ENCODE data around the gene SNU13. TPM values are rescaled to one million over a fixed set of nuclear protein-coding genes. Genes with fewer than 3 reads are reported as not detected.
"Not testable (repeated sequence)": the region's sequence is repeated elsewhere in the genome, so short reads cannot be mapped to it uniquely, and the experiment has no call there.

SNU13 gene
- total RNA-seq, 2 experiments from 2014 or later = 171 to 178 TPM

DNA sequence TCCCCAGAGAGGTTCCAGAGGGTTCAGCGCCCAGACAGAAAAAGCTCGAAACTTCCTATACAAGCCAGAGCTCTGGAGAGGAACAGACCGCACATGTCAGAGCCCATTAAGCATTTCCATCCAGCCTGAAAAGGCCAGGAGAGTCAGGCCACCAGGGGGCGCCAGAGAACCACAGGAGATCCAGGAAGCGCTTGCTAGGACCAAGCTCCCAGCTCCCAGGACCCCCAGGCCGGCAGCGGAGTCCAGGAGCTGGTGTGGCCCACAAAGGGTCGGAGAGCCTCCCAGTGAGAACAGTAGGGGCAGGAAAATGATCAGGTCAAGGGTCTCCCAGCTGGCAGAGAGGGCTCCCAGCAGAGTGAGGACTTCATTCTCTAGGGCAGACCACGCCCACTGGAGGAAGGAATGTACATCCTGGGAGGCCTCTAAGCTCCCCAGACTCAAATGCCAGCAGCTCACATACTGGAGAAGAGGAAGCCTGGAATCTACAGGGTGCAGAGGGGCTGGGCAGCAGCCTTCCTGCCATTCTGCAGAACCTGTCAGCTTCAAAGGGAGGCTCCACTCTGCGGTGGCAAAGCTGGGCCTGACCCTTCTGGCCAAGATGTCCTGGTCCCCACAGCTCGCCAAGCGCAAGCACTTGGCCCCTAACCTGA, 8.6 kb upstream of the SNU13 start:
- no peak overlapping the region for H3K4me3 Mint-ChIP-seq
- POLR2A ChIA-PET = interaction anchor here (0.8 to 1.3 kb wide), 2 partner anchors 9 to 243 kb away, joined by 4 read pairs; partner anchors contain the start of gene SNU13
- H3K27ac Mint-ChIP-seq = peak overlapping the region; percentile 88

DNA sequence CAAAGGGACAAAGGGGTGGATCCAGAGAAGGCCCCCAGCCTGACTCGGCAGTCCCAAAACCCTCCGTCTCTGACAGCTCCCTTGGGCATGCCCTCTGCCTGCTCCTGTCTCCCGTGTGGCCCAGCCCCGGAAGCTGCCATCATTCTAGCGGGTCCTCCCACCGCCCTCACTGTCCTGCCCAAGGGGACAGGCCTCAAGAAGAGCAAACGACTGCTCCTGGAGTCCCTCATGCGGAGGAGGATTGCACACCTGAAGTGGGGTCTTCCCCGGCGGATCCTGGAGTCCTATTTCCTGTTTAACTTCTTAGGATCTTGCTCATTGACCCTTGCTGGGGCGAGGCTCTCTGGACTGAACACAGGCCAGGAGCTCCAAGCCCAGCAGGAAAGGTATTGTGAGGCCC, 8.0 kb upstream of the SNU13 start:
- peaks cover 14% of the 10 kb centered on the region for H3K4me1 Mint-ChIP-seq
- ChIA-PET CTCF (interaction anchor here (0.6 to 3.9 kb wide), 40 partner anchors 9 to 893 kb away, joined by 3 to 42 read pairs (median 4); partner anchors contain the start of genes CCDC134, CENPM, SNU13 and SREBF2), POLR2A (no interaction called here)
- peaks cover 3% of the 10 kb centered on the region for H3K36me3 Mint-ChIP-seq (ENCODE audit: low read depth)
- H3K4me3 Mint-ChIP-seq = no peak overlapping the region
- peak overlapping the region; percentile 88 for H3K27ac Mint-ChIP-seq
- no peak for DNase-seq
- no peaks in the 10 kb centered on the region for H3K9me3 Mint-ChIP-seq
- H3K27me3 Mint-ChIP-seq = no peaks in the 10 kb centered on the region

More for the DNA sequence above, 8.6 kb upstream of the SNU13 start:
- Mint-ChIP-seq H3K9me3 (no peaks in the 10 kb centered on the region), H3K27me3 (no peaks in the 10 kb centered on the region), H3K4me1 (peaks cover 16% of the 10 kb centered on the region), H3K36me3 (ENCODE audit: low read depth) (peaks cover 3% of the 10 kb centered on the region)
- CTCF ChIA-PET = interaction anchor here (0.5 to 3.9 kb wide), 51 partner anchors 8 to 893 kb away, joined by 3 to 42 read pairs (median 4); partner anchors contain the start of genes CCDC134, CENPM, SNU13 and SREBF2
- peak; percentile 93 for DNase-seq

DNA sequence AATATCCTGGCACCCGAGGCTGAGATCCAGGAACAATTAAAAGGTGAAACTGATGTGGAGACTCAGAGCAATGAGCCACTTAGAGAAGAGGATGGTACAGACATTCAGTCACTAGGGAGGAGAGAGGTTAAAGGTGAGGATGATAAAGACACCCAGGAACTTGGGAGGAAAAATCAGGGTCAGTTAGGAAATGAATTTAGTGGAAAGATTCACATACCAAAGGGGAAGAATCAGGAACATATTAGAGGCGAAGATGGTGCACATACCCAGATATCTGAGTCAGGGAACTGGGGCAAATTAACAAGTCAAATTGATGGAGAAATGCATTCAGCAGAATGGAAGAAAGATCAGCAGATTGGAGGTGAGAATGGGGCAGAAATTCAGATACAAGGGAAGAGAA, 6.5 kb upstream of the SNU13 start:
- ChIA-PET CTCF (no interaction called here), POLR2A (no interaction called here)
- Mint-ChIP-seq H3K9me3 (no peaks in the 10 kb centered on the region), H3K4me1 (peaks cover 21% of the 10 kb centered on the region), H3K27me3 (no peaks in the 10 kb centered on the region), H3K27ac (no peak overlapping the region), H3K36me3 (ENCODE audit: low read depth) (peaks cover 3% of the 10 kb centered on the region), H3K4me3 (no peak overlapping the region)
- no peak for DNase-seq

DNA sequence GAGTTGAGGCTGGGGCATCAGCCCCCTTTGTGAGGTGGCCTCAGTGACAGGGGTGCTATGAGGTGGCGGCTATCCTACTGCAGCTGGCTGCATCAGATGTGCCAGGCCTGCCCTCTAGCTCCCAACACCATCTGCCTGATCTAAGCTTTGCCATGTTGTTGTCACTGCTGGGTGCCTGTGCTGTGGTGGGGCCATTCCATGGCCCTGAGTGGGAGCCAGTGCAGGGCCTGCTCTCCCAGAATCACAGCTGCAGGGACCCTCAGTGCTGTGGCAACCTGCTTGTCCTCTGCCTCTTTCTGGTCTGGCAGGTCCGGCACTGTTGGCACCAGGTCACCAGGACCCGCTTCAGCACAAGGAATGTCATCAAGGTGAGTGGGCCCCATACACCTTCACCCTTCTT, 1.8 kb upstream of the SNU13 start:
- Mint-ChIP-seq H3K27ac (peak overlapping the region; percentile 98), H3K9me3 (no peaks in the 10 kb centered on the region), H3K36me3 (ENCODE audit: low read depth) (peaks cover 5% of the 10 kb centered on the region), H3K4me1 (peaks cover 31% of the 10 kb centered on the region), H3K4me3 (peak overlapping the region; percentile 96), H3K27me3 (no peaks in the 10 kb centered on the region)
- ChIA-PET CTCF (interaction anchor here (1.0 kb wide), 1 partner anchor 250 kb away, joined by 4 read pairs; no protein-coding TSS in a partner anchor), POLR2A (no interaction called here)
- no peak for DNase-seq

DNA sequence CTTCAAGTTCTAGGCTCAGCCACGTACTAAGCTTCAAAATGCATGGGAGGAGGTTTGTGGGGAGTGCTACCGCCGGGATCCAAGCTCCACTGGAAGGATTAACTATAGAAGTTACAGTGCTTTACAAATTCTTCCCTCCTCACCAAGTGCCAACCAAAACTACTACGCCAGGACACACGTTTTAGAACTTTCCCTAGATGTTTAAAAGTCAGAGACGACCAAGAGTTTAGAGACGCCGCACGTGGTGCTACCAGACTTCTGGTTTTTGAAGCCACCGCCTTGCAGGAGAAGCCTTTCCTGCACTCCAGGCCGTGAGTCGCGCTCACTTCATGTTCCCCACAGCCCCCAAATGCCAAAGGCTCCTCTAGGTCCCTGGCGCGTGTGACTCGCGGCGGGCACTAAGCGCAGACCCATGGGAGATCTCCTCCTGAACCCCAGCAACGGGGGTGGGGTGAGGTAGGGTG, 734 bp downstream of the SNU13 start:
- no peaks in the 10 kb centered on the region for H3K9me3 Mint-ChIP-seq
- peak; percentile 32 for DNase-seq
- ChIA-PET POLR2A (interaction anchor here (0.5 to 1.2 kb wide), 3 partner anchors 9 to 485 kb away, joined by 3 to 4 read pairs (median 4); partner anchors contain the start of gene CCDC134), CTCF (interaction anchor here (0.9 to 5.7 kb wide), 4 partner anchors 10 to 253 kb away, joined by 3 to 42 read pairs (median 6); partner anchors contain the start of gene MEI1)
- peaks cover 37% of the 10 kb centered on the region for H3K4me1 Mint-ChIP-seq
- no peaks in the 10 kb centered on the region for H3K27me3 Mint-ChIP-seq
- peaks cover 5% of the 10 kb centered on the region for H3K36me3 Mint-ChIP-seq (ENCODE audit: low read depth)
- peak overlapping the region; percentile 96 for H3K4me3 Mint-ChIP-seq
- peak overlapping the region; percentile 98 for H3K27ac Mint-ChIP-seq

DNA sequence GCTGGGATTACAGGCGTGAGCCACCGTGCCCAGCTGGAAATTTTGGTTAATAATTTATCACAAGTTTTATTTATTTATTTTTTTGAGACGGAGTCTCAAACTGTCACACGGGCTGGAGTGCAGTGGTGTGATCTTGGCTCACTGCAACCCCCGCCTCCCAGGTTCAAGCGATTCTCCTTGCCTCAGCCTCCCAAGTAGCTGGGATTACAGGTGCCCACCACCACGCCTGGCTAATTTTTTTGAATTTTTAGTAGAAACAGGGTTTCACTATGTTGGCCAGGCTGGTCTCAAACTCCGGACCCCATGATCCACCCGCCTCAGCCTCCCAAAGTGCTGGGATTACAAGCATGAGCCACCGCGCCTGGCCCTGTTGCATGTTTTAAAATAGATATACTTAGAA, 1.8 kb downstream of the SNU13 start:
- POLR2A ChIA-PET; DNase-seq; H3K9me3 Mint-ChIP-seq; H3K27me3 Mint-ChIP-seq; H3K36me3 Mint-ChIP-seq (ENCODE audit: low read depth): not testable (repeated sequence)
- Mint-ChIP-seq H3K27ac (peak overlapping the region; percentile 98), H3K4me3 (peak overlapping the region; percentile 96), H3K4me1 (peaks cover 40% of the 10 kb centered on the region)
- CTCF ChIA-PET = interaction anchor here (0.7 to 5.7 kb wide), 4 partner anchors 11 to 588 kb away, joined by 3 to 42 read pairs (median 6); partner anchors contain the start of gene MEI1

DNA sequence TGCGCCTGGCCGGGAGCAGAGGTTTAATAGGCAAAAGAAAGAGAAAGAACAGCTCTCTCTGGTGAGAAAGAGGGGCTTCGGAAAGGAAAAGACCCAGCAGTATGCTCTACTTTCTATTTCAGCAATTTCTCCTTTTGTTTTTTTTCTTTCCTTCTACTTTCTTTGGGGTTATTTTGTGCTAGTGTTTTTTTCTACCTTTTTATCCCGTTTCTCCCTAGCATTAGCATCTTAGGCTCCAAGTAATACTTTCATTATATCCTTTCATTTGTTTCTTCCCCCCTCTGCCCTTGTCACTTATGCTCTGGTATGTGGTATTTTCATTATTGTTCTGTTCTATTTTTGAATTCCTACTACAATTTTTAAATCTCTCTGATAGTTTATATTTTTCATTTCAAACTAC, 4.5 kb downstream of the SNU13 start:
- POLR2A ChIA-PET = no interaction called here
- CTCF ChIA-PET = interaction anchor here (5.7 kb wide), 1 partner anchor 14 kb away, joined by 42 read pairs; the partner anchor contains the start of gene MEI1
- Mint-ChIP-seq H3K36me3 (ENCODE audit: low read depth) (peaks cover 16% of the 10 kb centered on the region), H3K27ac (peak overlapping the region; percentile 31), H3K27me3 (no peaks in the 10 kb centered on the region), H3K4me1 (peaks cover 31% of the 10 kb centered on the region), H3K9me3 (no peaks in the 10 kb centered on the region), H3K4me3 (no peak overlapping the region)
- DNase-seq = no peak

DNA sequence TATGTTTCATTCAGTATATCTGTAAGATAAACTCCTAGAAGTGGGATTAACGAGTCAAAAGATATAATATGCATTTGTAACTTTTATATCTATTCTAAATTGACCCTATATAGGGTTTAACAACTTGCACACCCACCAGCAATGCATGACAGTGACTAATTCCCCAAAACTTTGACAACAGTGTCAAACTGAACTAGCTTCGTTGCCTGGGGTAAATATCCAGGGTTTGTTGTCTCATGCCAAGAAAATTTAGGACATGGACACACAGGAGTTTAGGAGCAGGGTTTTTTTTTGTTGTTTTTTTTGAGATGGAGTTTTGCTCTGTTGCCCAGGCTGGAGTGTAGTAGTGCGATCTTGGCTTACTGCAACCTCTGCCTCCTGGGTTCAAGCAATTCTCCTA, 5.1 kb downstream of the SNU13 start:
- Mint-ChIP-seq H3K27me3 (no peaks in the 10 kb centered on the region), H3K4me1 (peaks cover 29% of the 10 kb centered on the region), H3K27ac (peak overlapping the region; percentile 84), H3K4me3 (peak overlapping the region; percentile 90), H3K9me3 (no peaks in the 10 kb centered on the region), H3K36me3 (ENCODE audit: low read depth) (peaks cover 15% of the 10 kb centered on the region)
- no peak for DNase-seq
- ChIA-PET CTCF (no interaction called here), POLR2A (no interaction called here)

DNA sequence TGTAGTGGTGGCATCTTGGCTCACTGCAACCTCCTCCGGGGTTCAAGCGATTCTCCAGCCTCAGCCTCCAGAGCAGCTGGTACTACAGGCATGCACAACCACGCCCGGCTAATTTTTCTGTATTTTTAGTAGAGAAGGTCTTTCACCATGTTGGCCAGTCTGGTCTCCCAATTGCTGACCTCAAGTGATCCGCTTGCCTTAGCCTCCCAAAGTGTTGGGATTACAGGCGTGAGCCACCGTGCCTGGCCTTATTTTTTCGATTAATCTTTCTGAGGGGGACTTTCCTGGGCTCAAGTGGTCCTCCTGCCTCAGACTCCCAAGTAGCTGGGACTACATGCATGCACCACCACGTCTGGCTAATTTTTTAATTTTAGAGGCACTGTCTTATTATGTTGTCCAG, 5.6 kb downstream of the SNU13 start:
- peaks cover 29% of the 10 kb centered on the region for H3K4me1 Mint-ChIP-seq
- POLR2A ChIA-PET = no interaction called here
- no peak for DNase-seq
- H3K27me3 Mint-ChIP-seq = no peaks in the 10 kb centered on the region
- no peaks in the 10 kb centered on the region for H3K9me3 Mint-ChIP-seq
- peak overlapping the region; percentile 84 for H3K27ac Mint-ChIP-seq
- H3K4me3 Mint-ChIP-seq = peak overlapping the region; percentile 90
- H3K36me3 Mint-ChIP-seq (ENCODE audit: low read depth) = peaks cover 20% of the 10 kb centered on the region
- CTCF ChIA-PET = no interaction called here

DNA sequence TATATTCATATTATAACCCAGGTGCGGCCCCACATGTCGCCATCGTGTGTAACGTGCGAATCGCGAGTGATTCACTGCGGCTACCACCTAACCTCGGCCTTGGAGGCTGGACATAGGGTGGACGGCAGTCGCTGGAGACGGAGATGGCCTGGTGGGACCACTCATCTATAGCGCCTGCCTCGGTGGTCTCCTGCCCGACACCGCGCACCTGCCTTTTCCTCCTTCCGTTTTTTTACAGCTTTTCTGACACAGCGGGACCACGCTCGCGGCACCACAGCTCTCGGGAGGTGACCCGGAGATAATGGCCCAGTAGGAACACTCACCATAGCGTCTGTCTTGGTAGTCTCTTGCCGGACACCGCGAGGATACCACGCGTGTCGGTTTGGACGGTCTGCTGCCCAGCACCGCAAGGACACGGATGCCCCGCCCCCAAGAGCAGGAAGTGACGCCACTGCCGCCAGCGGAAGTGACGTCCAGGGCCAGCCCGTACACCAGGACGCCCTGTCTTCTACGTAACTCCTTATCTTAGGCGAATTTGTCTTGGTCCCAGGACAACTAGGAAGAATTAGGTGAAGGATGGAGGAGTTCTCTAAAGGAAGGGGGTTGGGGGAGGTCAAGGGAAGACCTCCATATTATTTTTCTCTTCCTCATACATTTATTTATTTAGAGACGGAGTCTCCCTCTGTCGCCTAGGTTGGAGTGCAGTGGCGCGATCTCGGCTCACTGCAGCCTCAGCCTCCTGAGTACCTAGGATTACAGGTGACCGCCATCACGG, 6.4 kb downstream of the SNU13 start:
- peak overlapping the region; percentile 84 for H3K27ac Mint-ChIP-seq
- peaks cover 24% of the 10 kb centered on the region for H3K4me1 Mint-ChIP-seq
- H3K36me3 Mint-ChIP-seq (ENCODE audit: low read depth) = peaks cover 24% of the 10 kb centered on the region
- CTCF ChIA-PET = interaction anchor here (1.9 kb wide), 1 partner anchor 11 kb away, joined by 4 read pairs; no protein-coding TSS in a partner anchor
- DNase-seq = peak; percentile 84
- no peaks in the 10 kb centered on the region for H3K9me3 Mint-ChIP-seq
- peak overlapping the region; percentile 90 for H3K4me3 Mint-ChIP-seq
- POLR2A ChIA-PET = no interaction called here
- H3K27me3 Mint-ChIP-seq = no peaks in the 10 kb centered on the region

DNA sequence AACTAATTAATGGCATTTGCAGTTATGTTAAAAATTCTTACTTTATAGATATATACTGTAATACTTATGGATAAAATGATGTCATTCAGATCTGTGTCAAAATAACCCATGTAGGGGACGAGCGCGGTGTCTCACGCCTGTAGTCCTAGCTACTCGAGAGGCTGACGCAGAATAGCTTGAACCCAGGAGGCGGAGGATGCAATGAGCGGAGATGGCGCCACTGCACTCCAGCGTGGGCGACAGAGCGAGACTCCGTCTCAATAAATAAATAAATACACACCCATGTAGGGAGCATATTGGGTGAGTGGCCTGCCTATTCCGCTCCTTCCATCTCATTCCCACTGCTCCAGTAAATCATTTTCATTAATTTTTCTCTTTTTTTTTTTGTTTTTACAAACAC, 7.1 kb downstream of the SNU13 start:
- Mint-ChIP-seq H3K36me3 (ENCODE audit: low read depth) (peaks cover 27% of the 10 kb centered on the region), H3K27me3 (no peaks in the 10 kb centered on the region), H3K4me1 (peaks cover 24% of the 10 kb centered on the region), H3K4me3 (peak overlapping the region; percentile 90), H3K9me3 (no peaks in the 10 kb centered on the region), H3K27ac (peak overlapping the region; percentile 84)
- POLR2A ChIA-PET = no interaction called here
- CTCF ChIA-PET = interaction anchor here (1.9 to 3.7 kb wide), 2 partner anchors 10 to 15 kb away, joined by 4 to 28 read pairs; no protein-coding TSS in a partner anchor
- no peak for DNase-seq

DNA sequence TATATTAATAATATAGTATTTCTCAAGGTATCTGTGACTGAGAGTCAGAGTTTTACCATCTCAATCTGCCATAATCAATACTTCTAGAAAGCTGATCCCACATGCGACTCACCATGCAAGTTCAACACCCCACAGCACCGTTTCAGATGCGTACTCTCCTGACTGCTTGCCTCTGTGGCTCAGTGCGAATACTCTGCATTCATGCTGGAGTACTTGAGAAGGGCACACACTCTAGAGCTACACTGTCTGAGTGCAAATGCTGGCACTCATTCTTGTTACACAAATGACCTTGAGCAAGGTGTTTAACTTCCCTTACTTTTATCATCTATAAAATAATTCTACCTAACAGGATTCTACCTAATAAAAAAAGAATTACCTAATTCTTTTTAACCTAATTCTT, 12.5 kb downstream of the SNU13 start:
- Mint-ChIP-seq H3K4me3 (no peak overlapping the region), H3K36me3 (ENCODE audit: low read depth) (peaks cover 38% of the 10 kb centered on the region), H3K27ac (no peak overlapping the region), H3K4me1 (peaks cover 15% of the 10 kb centered on the region), H3K9me3 (no peaks in the 10 kb centered on the region), H3K27me3 (no peaks in the 10 kb centered on the region)
- ChIA-PET POLR2A (no interaction called here), CTCF (interaction anchor here (1.0 to 1.4 kb wide), 2 partner anchors 9 to 21 kb away, joined by 3 to 7 read pairs; no protein-coding TSS in a partner anchor)
- no peak for DNase-seq

Data from activated CD4-positive, alpha-beta T cell treated with anti-CD3 and anti-CD28 coated beads, Interleukin-2, amount 10 ng/mL, durations not matched to agents 7 days and 5 days (primary cell).